OCI-LY7 (cell line): ENCODE data around the gene ZNF462. TPM values are rescaled to one million over a fixed set of nuclear protein-coding genes. Genes with fewer than 3 reads are reported as not detected.

Experiments
- BruUV-seq: library from RNA; stranded (reverse); fragments of 400-500 nt; replicated peaks from 2 replicates; lab custom pipeline; 2021; lab: Mats Ljungman, UMichigan
- CTCF ChIA-PET: fragments of 300-600 bp; sonication (Branson Sonifier 250); formaldehyde crosslinking; loops from one replicate; lab custom pipeline; 2022; ENCODE audit warnings: antibody characterized with exemption; ENCODE audit not compliant: unreplicated experiment; lab: Charles Lee
- POLR2A ChIA-PET: fragments of 300-600 bp; sonication (Branson Sonifier 250); formaldehyde crosslinking; loops from one replicate; lab custom pipeline; 2022; ENCODE audit warnings: antibody characterized with exemption; lab: Charles Lee
- DNase-seq: peaks from one replicate; pipeline ENCODE4 v3.0.0-alpha.2; 2015; ENCODE audit warnings: low spot score
- H2AFZ ChIP-seq: fragments of 200-600 bp; sonication (generic), shearing (Covaris generic); 2 replicates; pipeline ENCODE4 v1.6.1; 2014; ENCODE audit warnings: mild to moderate bottlenecking, antibody characterized with exemption, low read length, moderate library complexity
- H3K27ac ChIP-seq: fragments of 200-600 bp; sonication (generic); 2 replicates; pipeline ENCODE4 v1.5.1; 2014; ENCODE audit warnings: mixed run types, low read depth, mild to moderate bottlenecking, moderate library complexity, low read length, inconsistent platforms; ENCODE audit not compliant: poor library complexity, severe bottlenecking
- H3K36me3 ChIP-seq: fragments of 200-600 bp; sonication (generic); 2 replicates; pipeline ENCODE4 v1.6.1; 2014; ENCODE audit warnings: mild to moderate bottlenecking, antibody characterized with exemption, low read length, moderate library complexity, mixed read lengths; ENCODE audit not compliant: insufficient read depth
- H3K4me1 ChIP-seq: fragments of 200-600 bp; sonication (generic); 2 replicates; pipeline ENCODE4 v1.5.1; 2014; ENCODE audit warnings: mild to moderate bottlenecking, low read length; ENCODE audit not compliant: insufficient read depth, poor library complexity, severe bottlenecking
- H3K4me2 ChIP-seq: fragments of 200-600 bp; sonication (generic); 2 replicates; pipeline ENCODE4 v1.6.1; 2014; ENCODE audit warnings: mild to moderate bottlenecking, low read length
- H3K4me3 ChIP-seq: fragments of 200-600 bp; sonication (generic); 2 replicates; pipeline ENCODE4 v1.5.1; 2014; ENCODE audit warnings: mild to moderate bottlenecking, low read depth, low read length; ENCODE audit not compliant: poor library complexity, severe bottlenecking
- H3K79me2 ChIP-seq: fragments of 200-600 bp; sonication (generic); 2 replicates; pipeline ENCODE4 v1.6.1; 2016; ENCODE audit warnings: low read depth, mild to moderate bottlenecking, low read length, moderate library complexity, mixed read lengths; ENCODE audit not compliant: insufficient read depth
- H3K9me2 ChIP-seq: fragments of 200-600 bp; sonication (generic); 2 replicates; pipeline ENCODE4 v1.6.1; 2016; ENCODE audit warnings: mild to moderate bottlenecking, low read length, mixed read lengths; ENCODE audit not compliant: insufficient read depth
- H3K9me3 ChIP-seq: fragments of 200-600 bp; sonication (generic); 2 replicates; pipeline ENCODE4 v1.6.1; 2014; ENCODE audit warnings: mild to moderate bottlenecking, mixed run types, low read length, mixed read lengths
- H4K20me1 ChIP-seq: fragments of 200-600 bp; sonication (generic); 2 replicates; pipeline ENCODE4 v1.6.1; 2014; ENCODE audit warnings: mild to moderate bottlenecking, antibody characterized with exemption, low read length, moderate library complexity, mixed read lengths; ENCODE audit not compliant: insufficient read depth
- CTCF ChIP-seq: fragments of 200-600 bp; sonication (generic); conservative IDR thresholded peaks from 2 replicates; pipeline ENCODE4 v1.5.1; 2014; ENCODE audit warnings: mild to moderate bottlenecking, antibody characterized with exemption, low read length, moderate library complexity, mixed read lengths
- EZH2phosphoT487 ChIP-seq: fragments of 200-600 bp; sonication (generic); IDR thresholded peaks from 2 replicates; pipeline ENCODE4 v1.6.1; 2018; ENCODE audit warnings: low read depth, borderline replicate concordance, mild to moderate bottlenecking, mixed run types, antibody characterized with exemption, low read length, moderate library complexity, mixed read lengths
- intact Hi-C: fragments of 100-400 bp; cut with micrococcal nuclease; formaldehyde crosslinking; loops from one replicate; pipeline ENCODE4 v1.10.0; 2022; ENCODE audit not compliant: unreplicated experiment
- total RNA-seq, 2 experiments: library from RNA; depleted of rRNA in 1 of 2; stranded (reverse); fragments of >200 nt in 1 of 2; shearing (Covaris generic) in 1 of 2; gene quantifications; 2 replicates each; pipeline ENCODE4 v1.2.3, GENCODE V29; 2014 to 2022

ZNF462 gene
- total RNA-seq, 2 experiments from 2014 or later: 0.88 to 1.1 TPM

GRCh38 chr9:106883030-106883429, 20.1 kb downstream of the ZNF462 start:
- BruUV-seq: no TSS peak
- no peak for DNase-seq
- no peak for TF ChIP-seq EZH2phosphoT487
- intact Hi-C loops: no loop called here
- Histone ChIP-seq H3K4me3 (no peak overlapping the region), H3K9me3 (no peaks in the 10 kb centered on the region), H3K36me3 (no peaks in the 10 kb centered on the region), H3K79me2 (no peaks in the 10 kb centered on the region), H3K4me2 (no peak overlapping the region), H2AFZ (no peak overlapping the region), H3K9me2 (no peaks in the 10 kb centered on the region; the same call in 1 of the 2 replicates), H4K20me1 (no peaks in the 10 kb centered on the region), H3K27ac (no peak overlapping the region), H3K4me1 (no peaks in the 10 kb centered on the region)
- ChIA-PET CTCF (no interaction called here), POLR2A (interaction anchor here (0.5 kb wide), 1 partner anchor 956 kb away, joined by 4 read pairs; no protein-coding TSS in a partner anchor)

DNA sequence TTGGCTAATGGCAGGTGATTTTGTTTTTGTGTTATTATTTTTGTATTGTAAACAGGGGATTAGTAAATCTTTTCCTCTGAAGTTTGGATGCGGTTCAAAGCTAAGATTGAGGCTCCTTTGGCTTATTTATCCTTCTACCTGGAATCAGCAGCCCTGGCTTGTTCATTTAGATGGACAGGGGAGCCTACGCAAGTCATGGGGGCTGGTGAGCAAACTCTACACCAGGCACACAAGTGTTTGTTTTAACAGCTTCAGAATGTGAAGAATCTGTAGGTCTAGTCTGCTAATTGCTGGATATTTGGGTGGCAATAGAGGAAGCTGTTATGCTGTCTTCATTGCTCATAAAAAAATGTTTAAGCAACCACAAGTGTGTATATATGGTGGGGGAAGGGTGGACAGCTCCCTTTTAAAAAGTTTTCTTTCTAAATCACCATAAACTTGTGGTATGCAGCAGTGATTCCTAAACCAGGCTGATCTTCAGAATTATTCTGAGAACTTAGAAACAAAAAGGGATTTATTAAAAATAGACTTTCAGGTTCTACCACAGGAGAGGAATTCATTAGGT, 20.7 kb downstream of the ZNF462 start:
- DNase-seq: no peak
- H3K4me3 ChIP-seq: no peak overlapping the region
- H2AFZ ChIP-seq: no peak overlapping the region
- no peak overlapping the region for H3K27ac ChIP-seq
- no peaks in the 10 kb centered on the region for H4K20me1 ChIP-seq
- no peaks in the 10 kb centered on the region; the same call in 1 of the 2 replicates for H3K9me2 ChIP-seq
- H3K79me2 ChIP-seq: no peaks in the 10 kb centered on the region
- no TSS peak for BruUV-seq
- H3K9me3 ChIP-seq: no peaks in the 10 kb centered on the region
- no peaks in the 10 kb centered on the region for H3K36me3 ChIP-seq
- no peaks in the 10 kb centered on the region for H3K4me1 ChIP-seq
- CTCF ChIA-PET: no interaction called here
- no peak overlapping the region for H3K4me2 ChIP-seq
- TF ChIP-seq EZH2phosphoT487: no peak
- TF ChIP-seq CTCF: no peak
- POLR2A ChIA-PET: interaction anchor here (0.5 kb wide), 1 partner anchor 957 kb away, joined by 4 read pairs; no protein-coding TSS in a partner anchor
- intact Hi-C loops: no loop called here

DNA sequence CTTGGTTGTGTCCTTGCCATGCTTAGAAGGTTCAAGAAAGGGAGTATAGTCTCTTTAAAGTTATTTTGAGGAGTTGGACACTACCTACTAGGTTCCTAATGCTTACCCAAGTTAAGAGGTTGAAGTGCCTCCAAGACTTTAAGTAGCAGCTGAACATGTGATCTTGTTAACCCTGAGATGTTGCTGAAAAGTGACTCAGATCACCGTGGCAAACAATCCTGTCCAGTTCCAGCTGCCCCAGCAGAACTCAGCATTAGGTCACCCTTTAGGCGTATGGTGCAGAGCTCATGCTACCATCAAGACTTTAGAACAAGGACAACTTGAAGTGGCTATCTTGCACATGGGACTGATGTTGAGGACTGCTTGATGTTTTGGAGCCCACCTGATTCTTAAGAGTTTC, 22.5 kb downstream of the ZNF462 start:
- BruUV-seq: no TSS peak

More for the DNA sequence above, 22.5 kb downstream of the ZNF462 start:
- Histone ChIP-seq H3K4me1 (no peaks in the 10 kb centered on the region), H3K9me3 (no peaks in the 10 kb centered on the region), H4K20me1 (no peaks in the 10 kb centered on the region), H2AFZ (no peak overlapping the region), H3K27ac (no peak overlapping the region), H3K79me2 (no peaks in the 10 kb centered on the region), H3K9me2 (no peaks in the 10 kb centered on the region; the same call in 1 of the 2 replicates), H3K4me3 (no peak overlapping the region), H3K36me3 (no peaks in the 10 kb centered on the region), H3K4me2 (no peak overlapping the region)
- no peak for DNase-seq
- POLR2A ChIA-PET: interaction anchor here (0.6 kb wide), 1 partner anchor 599 kb away, joined by 5 read pairs; no protein-coding TSS in a partner anchor
- TF ChIP-seq EZH2phosphoT487 (no peak), CTCF (no peak)
- CTCF ChIA-PET: no interaction called here
- intact Hi-C loops: no loop called here
